ENCODE data around the gene TDP1.

Gene TDP1

GRCh38 chr14:90019824-90020523, 64.2 kb downstream of the TDP1 start:
- no peak for TF ChIP-seq SIN3A (IDR thresholded peaks at IDR 0.05; ENCODE audit: borderline replicate concordance, insufficient read depth, low read length)
- no peak for TF ChIP-seq POLR2AphosphoS5 (IDR thresholded peaks at IDR 0.05; ENCODE audit: low read depth, low read length)
- TF ChIP-seq FOXP2 (optimal IDR thresholded peaks at IDR 0.05; ENCODE audit: borderline replicate concordance, extremely low read depth, extremely low read length, insufficient read depth), result no peak
- TF ChIP-seq REST (IDR thresholded peaks at IDR 0.05; ENCODE audit: insufficient read depth in 1 of 2, low read depth in 2 of 2, low read length in 2 of 2), result no peak

GRCh38 chr14:90023176-90023896, 67.6 kb downstream of the TDP1 start:
- no peak for TF ChIP-seq REST (IDR thresholded peaks at IDR 0.05; ENCODE audit: insufficient read depth in 1 of 2, low read depth in 2 of 2, low read length in 2 of 2)
- TF ChIP-seq FOXP2 (optimal IDR thresholded peaks at IDR 0.05; ENCODE audit: borderline replicate concordance, extremely low read depth, extremely low read length, insufficient read depth), result no peak
- TF ChIP-seq SIN3A (IDR thresholded peaks at IDR 0.05; ENCODE audit: borderline replicate concordance, insufficient read depth, low read length), result no peak
- TF ChIP-seq POLR2AphosphoS5 (IDR thresholded peaks at IDR 0.05; ENCODE audit: low read depth, low read length), result no peak
- no peak for TF ChIP-seq TAF1 (IDR thresholded peaks at IDR 0.05; ENCODE audit: borderline replicate concordance, insufficient read depth, low read length)

- TF ChIP-seq TAF1 (IDR thresholded peaks at IDR 0.05; ENCODE audit: borderline replicate concordance, insufficient read depth, low read length) (no peak), SIN3A (IDR thresholded peaks at IDR 0.05; ENCODE audit: borderline replicate concordance, insufficient read depth, low read length) (no peak), REST (IDR thresholded peaks at IDR 0.05; ENCODE audit: insufficient read depth in 1 of 2, low read depth in 2 of 2, low read length in 2 of 2) (no peak), FOXP2 (optimal IDR thresholded peaks at IDR 0.05; ENCODE audit: borderline replicate concordance, extremely low read depth, extremely low read length, insufficient read depth) (no peak), POLR2AphosphoS5 (IDR thresholded peaks at IDR 0.05; ENCODE audit: low read depth, low read length) (no peak)
Measured at GRCh38 chr14:90024910-90025309, 69.2 kb downstream of the TDP1 start.

- TF ChIP-seq REST (IDR thresholded peaks at IDR 0.05; ENCODE audit: insufficient read depth in 1 of 2, low read depth in 2 of 2, low read length in 2 of 2) (no peak), TAF1 (IDR thresholded peaks at IDR 0.05; ENCODE audit: borderline replicate concordance, insufficient read depth, low read length) (no peak), FOXP2 (optimal IDR thresholded peaks at IDR 0.05; ENCODE audit: borderline replicate concordance, extremely low read depth, extremely low read length, insufficient read depth) (no peak), SIN3A (IDR thresholded peaks at IDR 0.05; ENCODE audit: borderline replicate concordance, insufficient read depth, low read length) (no peak)
Measured at GRCh38 chr14:90027842-90028241, 72.1 kb downstream of the TDP1 start.

All from PFSK-1 (cell line).